GM12878 (cell line): Measurements from ENCODE around the gene CENPA. TPM values are rescaled to one million over a fixed set of nuclear protein-coding genes. Genes with fewer than 3 reads are reported as not detected.

ENCODE experiments used
- ASH2L ChIP-seq: fragments of 300-600, 200-600 bp; sonication (generic); IDR thresholded peaks from 2 replicates; pipeline ENCODE4 v1.6.1; 2017; ENCODE audit warnings: low read depth, mild to moderate bottlenecking, borderline replicate concordance
- BCL11A ChIP-seq: IDR thresholded peaks from 2 replicates; pipeline ENCODE4 v1.6.1; 2011; ENCODE audit warnings: low read depth, low read length
- BMI1 ChIP-seq: fragments of 450-650 bp; IDR thresholded peaks from 2 replicates; pipeline ENCODE4 v1.6.1; 2016; ENCODE audit warnings: mild to moderate bottlenecking, moderate library complexity, borderline replicate concordance
- CBX5 ChIP-seq: sonication (generic); IDR thresholded peaks from 2 replicates; pipeline ENCODE4 v1.6.1; 2016; ENCODE audit warnings: low read depth, moderate library complexity, mild to moderate bottlenecking, inconsistent platforms
- CREB1 ChIP-seq: IDR thresholded peaks from 2 replicates; pipeline ENCODE4 v1.6.1; 2012; ENCODE audit warnings: low read depth, mild to moderate bottlenecking, inconsistent platforms
- EP300 ChIP-seq, 2 experiments: fragments of 150-350 bp in 1 of 2; IDR thresholded peaks; 2 replicates each; pipeline ENCODE4 v1.6.1; 2011 to 2012; ENCODE audit warnings: low read depth in 2 of 2, low read length in 2 of 2, borderline replicate concordance in 1 of 2, improper control_type of control experiment in 1 of 2, inconsistent platforms in 1 of 2; ENCODE audit not compliant: control insufficient read depth in 1 of 2
- FOXM1 ChIP-seq: IDR thresholded peaks from 2 replicates; pipeline ENCODE4 v1.6.1; 2012; ENCODE audit warnings: low read depth, mild to moderate bottlenecking, inconsistent platforms, low read length, moderate library complexity
- NFYA ChIP-seq: IDR thresholded peaks from 2 replicates; pipeline ENCODE4 v1.6.1; 2011; ENCODE audit warnings: low read depth, mild to moderate bottlenecking, low read length, improper control_type of control experiment, borderline replicate concordance
- NRF1 ChIP-seq: conservative IDR thresholded peaks from 2 replicates; pipeline ENCODE4 v1.6.1; 2011; ENCODE audit warnings: mild to moderate bottlenecking, low read depth, low read length, improper control_type of control experiment
- RELA ChIP-seq: fragments of 450-650 bp; IDR thresholded peaks from 2 replicates; pipeline ENCODE4 v1.8.0; 2014; ENCODE audit warnings: borderline replicate concordance; ENCODE audit not compliant: partially characterized antibody
- RFX5 ChIP-seq: IDR thresholded peaks from 2 replicates; pipeline ENCODE4 v1.6.1; 2011; ENCODE audit warnings: low read depth, low read length, improper control_type of control experiment
- SMARCA5 ChIP-seq: fragments of 450-650 bp; IDR thresholded peaks from 2 replicates; pipeline ENCODE4 v1.6.1; 2017; ENCODE audit warnings: mild to moderate bottlenecking
- SP1 ChIP-seq: IDR thresholded peaks from one replicate; pipeline ENCODE4 v1.6.1; 2011; ENCODE audit warnings: low read depth, low read length
- STAT1 ChIP-seq: fragments of 450-650 bp; conservative IDR thresholded peaks from 2 replicates; pipeline ENCODE4 v1.6.1; 2014; ENCODE audit warnings: antibody characterized with exemption, mild to moderate bottlenecking
- STAT3 ChIP-seq: IDR thresholded peaks from 2 replicates; pipeline ENCODE4 v1.6.1; 2011; ENCODE audit warnings: low read depth, low read length, improper control_type of control experiment
- TAF1 ChIP-seq: IDR thresholded peaks from 2 replicates; pipeline ENCODE4 v1.6.1; 2011; ENCODE audit warnings: mild to moderate bottlenecking, low read depth, low read length, borderline replicate concordance
- TBL1XR1 ChIP-seq: IDR thresholded peaks from 2 replicates; pipeline ENCODE4 v1.6.1; 2012; ENCODE audit warnings: low read depth, low read length, improper control_type of control experiment
- TCF7 ChIP-seq: IDR thresholded peaks from 2 replicates; pipeline ENCODE4 v1.6.1; 2014; ENCODE audit warnings: antibody characterized with exemption, borderline replicate concordance
- YY1 ChIP-seq: IDR thresholded peaks from 2 replicates; pipeline ENCODE4 v1.6.1; 2011; ENCODE audit warnings: low read depth, mild to moderate bottlenecking, low read length
- ZBED1 ChIP-seq: IDR thresholded peaks from 2 replicates; pipeline ENCODE4 v1.6.1; 2016; ENCODE audit warnings: borderline replicate concordance
- ZNF217 ChIP-seq: fragments of 450-650 bp; IDR thresholded peaks from 2 replicates; pipeline ENCODE4 v1.6.1; 2017; ENCODE audit warnings: antibody characterized with exemption, mild to moderate bottlenecking
- polyA plus RNA-seq, 11 experiments: library from polyadenylated mRNA; depleted of rRNA in 4 of 11; unstranded in 6 of 11; stranded (reverse) in 5 of 11; fragments of >200 nt; fragmentation: Nextera tagmentation in 4 of 11; fragmentation: Illumina TruSeq in 1 of 11; extraction: Ambion mirVana in 4 of 11; extraction: Trizol in 1 of 11; gene quantifications; 1 replicate in 1 of 11; 2 replicates in 10 of 11; pipeline versions ENCODE4 v1.2.1 to v1.2.3, GENCODE V29; 2011 to 2016; ENCODE audit warnings: inconsistent platforms in 2 of 11, missing spikeins in 2 of 11, low read depth in 1 of 11
- total RNA-seq, 4 experiments: library from RNA; depleted of rRNA in 3 of 4; stranded (reverse); fragments of >200 nt in 3 of 4; fragmentation: Illumina TruSeq in 1 of 4; extraction: Trizol in 1 of 4; gene quantifications; 2 replicates each; pipeline versions ENCODE4 v1.2.1 to v1.2.3, GENCODE V29; 2013 to 2021
- TF ChIP-seq, protein P1 (sequence below): fragments of 450-650 bp; IDR thresholded peaks from 2 replicates; pipeline ENCODE4 v1.6.1; 2017; ENCODE audit warnings: mild to moderate bottlenecking, low read depth, inconsistent platforms; ENCODE audit not compliant: poor library complexity, severe bottlenecking
- TF ChIP-seq, protein P2 (sequence below): IDR thresholded peaks from 2 replicates; pipeline ENCODE4 v1.6.1; 2012; ENCODE audit warnings: low read depth, low read length, improper control_type of control experiment
- TF ChIP-seq, protein P3 (sequence below): fragments of 450-650 bp; IDR thresholded peaks from 2 replicates; pipeline ENCODE4 v1.6.1; 2018; ENCODE audit warnings: borderline replicate concordance, mild to moderate bottlenecking; ENCODE audit not compliant: partially characterized antibody

Gene CENPA
- total and polyA plus RNA-seq, 10 of the 15 experiments (the other 5 are each of a cell fraction or from before 2014, with no cell fraction given) = 8.1 to 66.6 (median 36.7) TPM

DNA sequence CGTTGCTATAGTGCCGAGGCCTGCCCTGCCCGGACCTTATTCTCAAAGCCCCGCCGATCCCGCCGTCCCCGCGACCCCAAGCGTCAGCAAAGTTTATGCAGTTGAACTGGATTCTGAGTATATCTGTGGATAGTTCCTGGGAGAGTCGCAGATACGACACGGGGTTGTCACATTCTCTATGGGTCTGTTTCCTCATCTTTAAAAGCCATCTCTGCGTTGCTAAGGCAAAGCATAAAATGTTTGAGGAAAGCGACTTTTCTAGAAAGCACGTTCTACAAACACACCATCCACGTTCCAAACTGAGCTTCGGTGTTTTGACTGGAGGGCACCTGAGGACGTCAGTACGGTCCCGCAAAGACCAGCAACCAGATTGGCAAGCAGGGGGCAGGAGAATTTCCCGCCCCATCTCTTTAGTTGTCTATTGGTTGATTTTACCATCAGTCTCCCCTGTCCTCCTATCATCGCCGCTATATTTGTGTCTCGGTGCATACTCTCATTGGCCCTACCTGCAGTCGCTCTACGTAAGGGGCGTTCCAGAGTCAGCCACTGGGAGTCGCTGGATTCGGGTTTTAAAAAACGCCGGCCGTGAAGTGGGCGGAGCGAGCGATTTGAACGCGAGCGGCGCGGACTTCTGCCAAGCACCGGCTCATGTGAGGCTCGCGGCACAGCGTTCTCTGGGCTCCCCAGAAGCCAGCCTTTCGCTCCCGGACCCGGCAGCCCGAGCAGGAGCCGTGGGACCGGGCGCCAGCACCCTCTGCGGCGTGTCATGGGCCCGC is at the start of gene CENPA (continued):
- TF ChIP-seq, protein P1, sequence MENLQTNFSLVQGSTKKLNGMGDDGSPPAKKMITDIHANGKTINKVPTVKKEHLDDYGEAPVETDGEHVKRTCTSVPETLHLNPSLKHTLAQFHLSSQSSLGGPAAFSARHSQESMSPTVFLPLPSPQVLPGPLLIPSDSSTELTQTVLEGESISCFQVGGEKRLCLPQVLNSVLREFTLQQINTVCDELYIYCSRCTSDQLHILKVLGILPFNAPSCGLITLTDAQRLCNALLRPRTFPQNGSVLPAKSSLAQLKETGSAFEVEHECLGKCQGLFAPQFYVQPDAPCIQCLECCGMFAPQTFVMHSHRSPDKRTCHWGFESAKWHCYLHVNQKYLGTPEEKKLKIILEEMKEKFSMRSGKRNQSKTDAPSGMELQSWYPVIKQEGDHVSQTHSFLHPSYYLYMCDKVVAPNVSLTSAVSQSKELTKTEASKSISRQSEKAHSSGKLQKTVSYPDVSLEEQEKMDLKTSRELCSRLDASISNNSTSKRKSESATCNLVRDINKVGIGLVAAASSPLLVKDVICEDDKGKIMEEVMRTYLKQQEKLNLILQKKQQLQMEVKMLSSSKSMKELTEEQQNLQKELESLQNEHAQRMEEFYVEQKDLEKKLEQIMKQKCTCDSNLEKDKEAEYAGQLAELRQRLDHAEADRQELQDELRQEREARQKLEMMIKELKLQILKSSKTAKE = peak; percentile 94
- no peak for TF ChIP-seq SMARCA5
- TF ChIP-seq ASH2L = no peak
- no peak for TF ChIP-seq STAT3
- TF ChIP-seq FOXM1 = peak; percentile 99
- TF ChIP-seq, protein P2, sequence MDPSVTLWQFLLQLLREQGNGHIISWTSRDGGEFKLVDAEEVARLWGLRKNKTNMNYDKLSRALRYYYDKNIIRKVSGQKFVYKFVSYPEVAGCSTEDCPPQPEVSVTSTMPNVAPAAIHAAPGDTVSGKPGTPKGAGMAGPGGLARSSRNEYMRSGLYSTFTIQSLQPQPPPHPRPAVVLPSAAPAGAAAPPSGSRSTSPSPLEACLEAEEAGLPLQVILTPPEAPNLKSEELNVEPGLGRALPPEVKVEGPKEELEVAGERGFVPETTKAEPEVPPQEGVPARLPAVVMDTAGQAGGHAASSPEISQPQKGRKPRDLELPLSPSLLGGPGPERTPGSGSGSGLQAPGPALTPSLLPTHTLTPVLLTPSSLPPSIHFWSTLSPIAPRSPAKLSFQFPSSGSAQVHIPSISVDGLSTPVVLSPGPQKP = no peak
- TF ChIP-seq BMI1 = no peak
- no peak for TF ChIP-seq STAT1
- no peak for TF ChIP-seq TCF7
- no peak for TF ChIP-seq BCL11A
- TF ChIP-seq YY1 = no peak; the same call in 1 of the 2 replicates
- no peak for TF ChIP-seq ZBED1
- peak; percentile 100 for TF ChIP-seq SP1
- TF ChIP-seq NFYA = peak; percentile 98
- TF ChIP-seq, protein P3, sequence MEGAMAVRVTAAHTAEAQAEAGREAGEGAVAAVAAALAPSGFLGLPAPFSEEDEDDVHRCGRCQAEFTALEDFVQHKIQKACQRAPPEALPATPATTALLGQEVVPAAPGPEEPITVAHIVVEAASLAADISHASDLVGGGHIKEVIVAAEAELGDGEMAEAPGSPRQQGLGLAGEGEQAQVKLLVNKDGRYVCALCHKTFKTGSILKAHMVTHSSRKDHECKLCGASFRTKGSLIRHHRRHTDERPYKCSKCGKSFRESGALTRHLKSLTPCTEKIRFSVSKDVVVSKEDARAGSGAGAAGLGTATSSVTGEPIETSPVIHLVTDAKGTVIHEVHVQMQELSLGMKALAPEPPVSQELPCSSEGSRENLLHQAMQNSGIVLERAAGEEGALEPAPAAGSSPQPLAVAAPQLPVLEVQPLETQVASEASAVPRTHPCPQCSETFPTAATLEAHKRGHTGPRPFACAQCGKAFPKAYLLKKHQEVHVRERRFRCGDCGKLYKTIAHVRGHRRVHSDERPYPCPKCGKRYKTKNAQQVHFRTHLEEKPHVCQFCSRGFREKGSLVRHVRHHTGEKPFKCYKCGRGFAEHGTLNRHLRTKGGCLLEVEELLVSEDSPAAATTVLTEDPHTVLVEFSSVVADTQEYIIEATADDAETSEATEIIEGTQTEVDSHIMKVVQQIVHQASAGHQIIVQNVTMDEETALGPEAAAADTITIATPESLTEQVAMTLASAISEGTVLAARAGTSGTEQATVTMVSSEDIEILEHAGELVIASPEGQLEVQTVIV = peak; percentile 81
- no peak for TF ChIP-seq EP300 (IDR thresholded peaks at IDR 0.05; ENCODE audit: borderline replicate concordance in 1 of 2, control insufficient read depth in 1 of 2, low read depth in 2 of 2, low read length in 2 of 2)
- peak; percentile 84 for TF ChIP-seq RFX5
- no peak; the same call in 1 of the 2 replicates for TF ChIP-seq NRF1
- TF ChIP-seq CBX5 = no peak
- no peak for TF ChIP-seq ZNF217
- TF ChIP-seq TBL1XR1 = no peak
- peak; percentile 90 for TF ChIP-seq CREB1
- TF ChIP-seq RELA = no peak
- peak; percentile 64; the same call in 1 of the 2 replicates for TF ChIP-seq TAF1
